IMR-90 (cell line): ENCODE measurements around the gene SLC22A15. TPM values are rescaled to one million over a fixed set of nuclear protein-coding genes. Genes with fewer than 3 reads are reported as not detected.

Experiments
- ATAC-seq: fragments of 200-7000 bp; cut with Tn5 transposase; 2 replicates; pipeline ENCODE4 v1.9.1; 2020; ENCODE audit warnings: low read depth, mild to moderate bottlenecking, moderate library complexity
- BruUV-seq: library from RNA; stranded (reverse); fragments of 400-500 nt; replicated peaks from 2 replicates; lab custom pipeline; 2021; lab: Mats Ljungman, UMichigan
- CTCF ChIA-PET: fragments of 300-600 bp; formaldehyde crosslinking; extraction: SDS; loops from one replicate; lab custom pipeline; 2021; ENCODE audit warnings: antibody characterized with exemption; lab: Yijun Ruan, JAX
- POLR2A ChIA-PET: fragments of 300-600 bp; sonication (Branson Sonifier 250); formaldehyde crosslinking; loops from one replicate; lab custom pipeline; 2022; ENCODE audit warnings: antibody characterized with exemption; ENCODE audit not compliant: unreplicated experiment; lab: Charles Lee
- DNase-seq: peaks from one replicate; pipeline ENCODE4 v3.0.0; 2013
- H2AFZ ChIP-seq: replicated peaks from 2 replicates; pipeline ENCODE3; 2013; ENCODE audit warnings: low read length, mild to moderate bottlenecking; ENCODE audit not compliant: poor library complexity
- H2AK5ac ChIP-seq: 2 replicates; pipeline ENCODE4 v1.6.1; 2013; ENCODE audit warnings: low read depth, low read length, inconsistent platforms
- H2AK9ac ChIP-seq: replicated peaks from 2 replicates; pipeline ENCODE3; 2013; ENCODE audit warnings: mild to moderate bottlenecking, low read depth, low read length, moderate library complexity; ENCODE audit not compliant: poor library complexity
- H2BK120ac ChIP-seq: 2 replicates; pipeline ENCODE4 v1.6.1; 2013; ENCODE audit warnings: low read depth, low read length, inconsistent platforms
- H2BK15ac ChIP-seq: 3 replicates; pipeline ENCODE4 v1.6.1; 2013; ENCODE audit warnings: low read depth, low read length, inconsistent platforms
- H2BK20ac ChIP-seq: 2 replicates; pipeline ENCODE4 v1.6.1; 2013; ENCODE audit warnings: low read depth, mild to moderate bottlenecking, inconsistent platforms, low read length, moderate library complexity
- H2BK5ac ChIP-seq: 2 replicates; pipeline ENCODE4 v1.6.1; 2013; ENCODE audit warnings: mild to moderate bottlenecking, low read depth, low read length, inconsistent platforms; ENCODE audit not compliant: poor library complexity, severe bottlenecking
- H3K14ac ChIP-seq: replicated peaks from 2 replicates; pipeline ENCODE4 v1.6.1; 2013; ENCODE audit warnings: low read depth, low read length, inconsistent platforms
- H3K18ac ChIP-seq: 2 replicates; pipeline ENCODE4 v1.6.1; 2013; ENCODE audit warnings: low read depth, low read length, control low read depth
- H3K23ac ChIP-seq: 2 replicates; pipeline ENCODE4 v1.6.1; 2013; ENCODE audit warnings: low read depth, low read length, inconsistent platforms
- H3K27ac ChIP-seq: 2 replicates; pipeline ENCODE4 v1.5.1; 2013; ENCODE audit warnings: mild to moderate bottlenecking, control low read depth, low read length; ENCODE audit not compliant: insufficient read depth
- H3K27me3 ChIP-seq: 2 replicates; pipeline ENCODE4 v1.6.1; 2013; ENCODE audit warnings: low read length; ENCODE audit not compliant: control insufficient read depth, insufficient read depth
- H3K36me3 ChIP-seq: 2 replicates; pipeline ENCODE4 v1.6.1; 2013; ENCODE audit warnings: low read length, mixed read lengths; ENCODE audit not compliant: control insufficient read depth, insufficient read depth
- H3K4ac ChIP-seq: 2 replicates; pipeline ENCODE4 v1.6.1; 2013; ENCODE audit warnings: low read depth, low read length, inconsistent platforms
- H3K4me1 ChIP-seq: 2 replicates; pipeline ENCODE4 v1.6.1; 2013; ENCODE audit warnings: low read length, mixed read lengths; ENCODE audit not compliant: control insufficient read depth, insufficient read depth
- H3K4me2 ChIP-seq: 2 replicates; pipeline ENCODE4 v1.6.1; 2013; ENCODE audit warnings: low read depth, mild to moderate bottlenecking, control low read depth, low read length, moderate library complexity
- H3K4me3 ChIP-seq: 2 replicates; pipeline ENCODE4 v1.5.1; 2013; ENCODE audit warnings: low read depth, mild to moderate bottlenecking, control low read depth, low read length, moderate library complexity; ENCODE audit not compliant: insufficient read depth
- H3K56ac ChIP-seq: 2 replicates; pipeline ENCODE4 v1.6.1; 2013; ENCODE audit warnings: low read length, inconsistent platforms; ENCODE audit not compliant: insufficient read depth; ENCODE audit errors: extremely low read depth
- H3K79me1 ChIP-seq, 2 experiments: 2 replicates each; pipeline ENCODE4 v1.6.1; 2013; ENCODE audit warnings: low read length in 2 of 2, inconsistent platforms in 1 of 2, low read depth in 1 of 2
- H3K9ac ChIP-seq: 2 replicates; pipeline ENCODE4 v1.6.1; 2013; ENCODE audit warnings: low read depth, low read length, control low read depth
- H3K9me1 ChIP-seq: 2 replicates; pipeline ENCODE4 v1.6.1; 2013; ENCODE audit warnings: low read length, inconsistent platforms; ENCODE audit not compliant: insufficient read depth
- H3K9me3 ChIP-seq: 2 replicates; pipeline ENCODE4 v1.6.1; 2013; ENCODE audit warnings: low read length; ENCODE audit not compliant: control insufficient read depth, insufficient read depth
- H4K20me1 ChIP-seq: 2 replicates; pipeline ENCODE4 v1.6.1; 2013; ENCODE audit warnings: low read length, inconsistent platforms; ENCODE audit not compliant: insufficient read depth
- H4K5ac ChIP-seq: 2 replicates; pipeline ENCODE4 v1.6.1; 2013; ENCODE audit warnings: mild to moderate bottlenecking, low read depth, low read length, control low read depth
- H4K8ac ChIP-seq, 2 experiments: 2 replicates each; pipeline ENCODE4 v1.6.1; 2013; ENCODE audit warnings: low read depth in 2 of 2, low read length in 2 of 2, control low read depth in 1 of 2, inconsistent platforms in 1 of 2
- H4K91ac ChIP-seq: 2 replicates; pipeline ENCODE4 v1.6.1; 2013; ENCODE audit warnings: low read depth, low read length, inconsistent platforms; ENCODE audit not compliant: insufficient read depth
- BHLHE40 ChIP-seq: fragments of 150-350 bp; IDR thresholded peaks from 2 replicates; pipeline ENCODE4 v1.6.1; 2016; ENCODE audit warnings: mild to moderate bottlenecking, low read depth, low read length
- CEBPB ChIP-seq: IDR thresholded peaks from 2 replicates; pipeline ENCODE4 v1.6.1; 2012; ENCODE audit warnings: low read depth, low read length, improper control_type of control experiment
- MAZ ChIP-seq: IDR thresholded peaks from 2 replicates; pipeline ENCODE4 v1.6.1; 2012; ENCODE audit warnings: low read depth, mild to moderate bottlenecking, low read length, improper control_type of control experiment, moderate library complexity, borderline replicate concordance
- MXI1 ChIP-seq: IDR thresholded peaks from 2 replicates; pipeline ENCODE4 v1.6.1; 2012; ENCODE audit warnings: low read depth, mild to moderate bottlenecking, low read length, moderate library complexity, borderline replicate concordance
- WGBS, 2 experiments: methylation state at CpG; one replicate each; pipeline versions ENCODE4 v1.1.5 to v1.1.7; 2013; ENCODE audit warnings: missing lambda C conversion rate in 2 of 2; ENCODE audit not compliant: insufficient read length in 1 of 2; ENCODE audit errors: extremely low coverage in 2 of 2; 5-methylcytosine and 5-hydroxymethylcytosine counted together
- dilution Hi-C: fragments of 300-500 bp; cut with HindIII; formaldehyde crosslinking; loops from one replicate; pipeline ENCODE4 v1.14.3; 2018; ENCODE audit warnings: low sequenced_read_pairs; ENCODE audit not compliant: unreplicated experiment
- in situ Hi-C: fragments of 300-500 bp; cut with MboI; formaldehyde crosslinking; loops from 3 replicates; pipeline ENCODE4 v1.14.3; 2019; ENCODE audit warnings: low sequenced_read_pairs, inconsistent platforms, mixed read lengths
- intact Hi-C: fragments of 100-400 bp; cut with micrococcal nuclease; formaldehyde crosslinking; loops from 2 replicates; pipeline ENCODE4 v1.10.0; 2022
- polyA plus RNA-seq, 3 experiments: library from polyadenylated mRNA; depleted of rRNA; stranded (reverse); fragments of >200 nt; gene quantifications; 2 replicates each; pipeline ENCODE4 v1.2.3, GENCODE V29; 2012; ENCODE audit warnings: low replicate concordance in 1 of 3
- total RNA-seq: library from RNA; depleted of rRNA; stranded (reverse); fragments of >200 nt; gene quantifications from 2 replicates; pipeline ENCODE4 v1.2.3, GENCODE V29; 2012

Gene SLC22A15
- total and polyA plus RNA-seq, 2 of the 4 experiments (the other 2 are of a cell fraction): under 0.01 to 0.02 TPM

DNA sequence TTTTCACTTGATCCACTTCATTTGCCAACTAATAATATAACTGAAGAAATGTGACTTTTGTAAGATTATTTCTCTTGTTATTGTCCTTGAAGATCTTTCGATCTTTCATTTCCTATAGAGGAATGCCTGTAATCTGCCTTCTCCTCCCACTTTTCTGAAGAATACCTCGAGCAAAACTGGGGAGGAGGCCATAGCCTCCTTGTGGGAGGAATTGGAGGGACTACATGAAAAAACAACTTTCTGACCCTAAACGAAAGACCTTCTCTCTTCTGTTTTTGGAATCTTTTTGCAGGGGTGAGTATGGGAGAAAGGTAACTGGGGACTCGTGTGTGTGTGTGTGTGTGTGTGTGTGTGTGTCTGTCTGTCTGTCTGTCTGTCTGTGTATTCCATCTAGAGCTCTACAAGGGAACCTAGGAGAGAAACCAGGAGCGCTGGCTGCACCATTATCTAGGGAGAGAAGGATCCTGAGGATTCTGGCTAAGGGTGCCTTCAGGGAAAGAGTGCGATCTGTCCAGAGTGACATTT is 102.4 kb downstream of the SLC22A15 start:
- no peak overlapping the region for H2AK9ac ChIP-seq
- POLR2A ChIA-PET: no interaction called here
- H4K91ac ChIP-seq: no peak overlapping the region
- H3K9me1 ChIP-seq: no peaks in the 10 kb centered on the region
- H4K20me1 ChIP-seq: no peaks in the 10 kb centered on the region
- no peak overlapping the region for H4K8ac ChIP-seq
- no peaks in the 10 kb centered on the region for H3K36me3 ChIP-seq
- H3K79me1 ChIP-seq: no peaks in the 10 kb centered on the region
- BruUV-seq: no TSS peak
- H3K9ac ChIP-seq: no peak overlapping the region
- no peak overlapping the region for H3K27ac ChIP-seq
- no peak overlapping the region for H3K4me3 ChIP-seq
- H2BK120ac ChIP-seq: no peak overlapping the region
- H3K4me2 ChIP-seq: no peak overlapping the region
- intact Hi-C loops (no loop called here), in situ Hi-C loops (no loop called here), dilution Hi-C loops (no loop called here)
- no peak overlapping the region for H3K14ac ChIP-seq
- no peak overlapping the region for H4K5ac ChIP-seq
- H2BK5ac ChIP-seq: no peak overlapping the region
- no peak overlapping the region for H3K18ac ChIP-seq
- DNase-seq (no peak), ATAC-seq (no peak)
- no peaks in the 10 kb centered on the region for H3K4me1 ChIP-seq
- CTCF ChIA-PET: interaction anchor here (0.6 kb wide), 1 partner anchor 202 kb away, joined by 3 read pairs; no protein-coding TSS in a partner anchor
- H3K56ac ChIP-seq: no peak overlapping the region
- no peak overlapping the region for H2BK15ac ChIP-seq
- no peaks in the 10 kb centered on the region for H3K9me3 ChIP-seq
- no peak overlapping the region for H2AK5ac ChIP-seq
- WGBS, 2 experiments: 80% methylated on average over 1 of the region's 6 CpGs; no CpG with 5 or more reads in 1 of the 2 experiments
- H3K23ac ChIP-seq: no peak overlapping the region
- no peak overlapping the region for H2AFZ ChIP-seq
- H3K4ac ChIP-seq: no peak overlapping the region
- H3K27me3 ChIP-seq: no peaks in the 10 kb centered on the region
- H2BK20ac ChIP-seq: no peak overlapping the region
- no peak for TF ChIP-seq CEBPB
- TF ChIP-seq MAZ: no peak
- no peak for TF ChIP-seq BHLHE40
- TF ChIP-seq MXI1: no peak
